ENCODE measurements around the gene CCDC12. TPM values are rescaled to one million over a fixed set of nuclear protein-coding genes. Genes with fewer than 3 reads are reported as not detected.

The CCDC12 gene
- total and polyA plus RNA-seq, 3 experiments from 2014 or later = 56.4 to 114 (median 59.8) TPM

DNA sequence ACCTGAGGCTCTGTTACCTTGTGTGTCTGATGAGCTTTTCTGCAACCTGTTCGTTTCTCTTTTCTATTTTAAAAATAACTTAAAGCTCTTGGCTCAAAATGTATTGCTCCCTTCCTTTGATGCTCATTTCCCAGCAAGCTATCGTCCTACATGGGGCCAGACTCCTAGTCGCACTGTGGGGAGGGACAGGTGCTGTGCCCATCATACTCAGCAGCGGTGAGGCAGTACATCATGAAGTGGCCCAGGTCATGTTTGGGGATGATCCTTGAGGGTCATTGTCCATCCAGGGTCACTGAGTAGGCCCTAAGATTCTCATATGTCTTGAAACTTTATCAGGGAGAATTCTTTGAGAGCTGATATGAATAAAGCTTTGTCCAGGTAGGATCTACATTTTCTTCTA is 57.9 kb downstream of the CCDC12 start:
- Mint-ChIP-seq H3K4me3 (no peak overlapping the region), H3K36me3 (peaks cover 22 to 70% (median 26%) of the 10 kb centered on the region in 3 donors), H3K4me1 (peaks cover 17 to 28% (median 23%) of the 10 kb centered on the region in 3 donors), H3K27me3 (no peaks in the 10 kb centered on the region), H3K9me3 (peaks cover 0 to 4% (median 0%) of the 10 kb centered on the region in 5 donors), H3K27ac (peak overlapping the region in 3 of 8 donors; percentile 19 to 60 (median 58))
- Histone ChIP-seq H3K4me1 (ENCODE audit: insufficient read depth, low read length) (no peaks in the 10 kb centered on the region), H3K4me3 (ENCODE audit: low read length) (no peak overlapping the region), H3K9me3 (ENCODE audit: low read length) (no peaks in the 10 kb centered on the region), H3K36me3 (ENCODE audit: insufficient read depth, low read length) (peaks cover 52% of the 10 kb centered on the region), H3K27ac (ENCODE audit: low read depth, low read length) (no peak overlapping the region), H3K27me3 (ENCODE audit: insufficient read depth, low read length, poor library complexity, severe bottlenecking) (no peaks in the 10 kb centered on the region)
- DNase-seq = peak in 1 of 5 donors; percentile 14
- ChIA-PET CTCF (interaction anchor here (2.0 to 2.6 kb wide), 2 partner anchors 9 to 15 kb away, joined by 5 to 17 read pairs; no protein-coding TSS in a partner anchor), POLR2A (interaction anchor here (1.1 kb wide), 1 partner anchor 61 kb away, joined by 3 read pairs; the partner anchor contains the start of gene NBEAL2)

DNA sequence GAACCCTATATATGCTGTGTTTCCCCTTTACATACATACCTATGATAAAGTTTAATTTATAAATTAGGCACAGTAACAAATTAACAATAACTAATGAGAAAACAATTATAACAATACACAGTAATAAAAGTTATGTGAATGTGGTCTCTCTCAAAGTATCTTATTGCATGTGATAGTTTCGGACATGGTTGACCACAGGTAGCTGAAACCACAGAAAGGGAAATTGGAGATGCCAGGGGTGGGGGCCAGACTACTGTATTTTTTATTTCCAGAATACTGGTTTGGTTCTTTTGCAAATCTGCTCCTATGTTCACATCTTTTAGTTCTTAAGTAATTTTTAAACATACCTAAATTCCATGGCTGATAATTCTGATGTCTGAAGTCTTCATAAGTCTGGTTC is 58.3 kb downstream of the CCDC12 start:
- Mint-ChIP-seq H3K36me3 (peaks cover 19 to 66% (median 26%) of the 10 kb centered on the region in 3 donors), H3K27me3 (no peaks in the 10 kb centered on the region), H3K4me3 (no peak overlapping the region), H3K9me3 (peaks cover 0 to 4% (median 0%) of the 10 kb centered on the region in 5 donors), H3K27ac (no peak overlapping the region), H3K4me1 (peaks cover 17 to 28% (median 28%) of the 10 kb centered on the region in 3 donors)
- Histone ChIP-seq H3K9me3 (ENCODE audit: low read length) (no peaks in the 10 kb centered on the region), H3K36me3 (ENCODE audit: insufficient read depth, low read length) (peaks cover 48% of the 10 kb centered on the region), H3K4me1 (ENCODE audit: insufficient read depth, low read length) (no peaks in the 10 kb centered on the region), H3K27ac (ENCODE audit: low read depth, low read length) (no peak overlapping the region), H3K4me3 (ENCODE audit: low read length) (no peak overlapping the region), H3K27me3 (ENCODE audit: insufficient read depth, low read length, poor library complexity, severe bottlenecking) (no peaks in the 10 kb centered on the region)
- DNase-seq = no peak
- CTCF ChIA-PET = interaction anchor here (2.6 kb wide), 1 partner anchor 9 kb away, joined by 17 read pairs; no protein-coding TSS in a partner anchor
- POLR2A ChIA-PET = no interaction called here

DNA sequence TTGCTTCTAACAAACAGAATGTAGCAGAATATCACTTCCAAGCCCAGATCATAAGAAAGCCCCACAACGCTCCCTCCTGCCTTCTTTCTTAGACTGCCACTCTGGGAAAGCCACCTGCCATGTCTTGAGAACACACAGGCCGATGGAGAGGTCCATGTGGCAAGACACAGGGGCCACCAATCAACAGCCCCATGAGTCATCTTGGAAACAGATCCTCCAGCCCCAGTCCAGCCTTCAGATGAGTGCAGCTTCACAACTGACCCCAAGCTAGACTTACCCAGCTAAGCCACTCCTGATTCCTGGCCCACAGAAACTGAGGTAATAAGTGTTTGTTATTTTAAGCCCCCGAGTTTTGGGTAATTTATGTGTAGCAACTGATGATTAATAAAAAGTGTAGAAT is 59.3 kb downstream of the CCDC12 start:
- H3K4me1 Mint-ChIP-seq = peaks cover 21 to 31% (median 27%) of the 10 kb centered on the region in 3 donors
- H3K36me3 Mint-ChIP-seq = peaks cover 18 to 56% (median 26%) of the 10 kb centered on the region in 3 donors
- ChIA-PET POLR2A (no interaction called here), CTCF (no interaction called here)
- H3K4me3 Mint-ChIP-seq = no peak overlapping the region
- Histone ChIP-seq H3K36me3 (ENCODE audit: insufficient read depth, low read length) (peaks cover 39% of the 10 kb centered on the region), H3K27me3 (ENCODE audit: insufficient read depth, low read length, poor library complexity, severe bottlenecking) (no peaks in the 10 kb centered on the region), H3K27ac (ENCODE audit: low read depth, low read length) (no peak overlapping the region), H3K4me3 (ENCODE audit: low read length) (no peak overlapping the region), H3K9me3 (ENCODE audit: low read length) (no peaks in the 10 kb centered on the region), H3K4me1 (ENCODE audit: insufficient read depth, low read length) (no peaks in the 10 kb centered on the region)
- H3K27me3 Mint-ChIP-seq = no peaks in the 10 kb centered on the region
- H3K9me3 Mint-ChIP-seq = peaks cover 0 to 4% (median 0%) of the 10 kb centered on the region in 5 donors
- H3K27ac Mint-ChIP-seq = peak overlapping the region in 1 of 8 donors; percentile 3
- no peak for DNase-seq

DNA sequence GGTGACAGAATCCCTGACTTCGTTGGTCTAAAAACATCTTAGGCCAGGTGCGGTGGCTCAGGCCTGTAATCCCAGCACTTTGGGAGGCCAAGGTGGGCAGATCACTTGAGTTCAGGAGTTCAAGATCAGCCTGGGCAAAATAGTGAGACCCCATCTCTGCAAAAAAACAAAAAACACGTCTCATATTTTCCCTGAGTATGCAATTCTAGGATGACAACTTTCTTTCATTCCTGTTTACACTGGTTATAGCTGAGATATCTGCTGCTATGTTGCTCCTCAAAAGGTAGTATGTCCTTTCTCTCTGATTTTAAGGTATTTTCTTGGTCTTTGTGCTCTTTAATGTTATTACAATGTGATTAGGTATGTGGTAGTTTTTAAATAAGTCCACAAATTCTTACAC is 59.7 kb downstream of the CCDC12 start:
- CTCF ChIA-PET = no interaction called here

DNA sequence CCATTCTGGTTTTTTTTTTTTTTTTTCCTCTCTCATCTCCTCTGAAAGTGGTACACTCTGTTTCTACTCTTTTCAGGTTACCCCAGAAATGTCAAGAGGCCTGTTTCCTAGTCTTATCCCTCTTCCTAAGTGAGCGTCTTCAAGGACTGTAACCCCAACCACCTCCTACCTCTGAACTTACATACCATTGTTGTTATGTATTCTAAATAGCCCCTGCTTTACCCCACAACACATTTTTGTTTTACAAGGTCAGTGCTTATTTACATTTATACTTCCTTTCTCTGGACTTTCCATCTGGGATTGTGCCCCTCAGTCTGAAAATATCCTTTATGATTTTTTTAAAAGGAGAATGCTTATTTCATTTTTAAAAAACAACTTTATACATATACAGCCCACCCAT is 60.3 kb downstream of the CCDC12 start:
- H3K9me3 Mint-ChIP-seq = peaks cover 0 to 4% (median 0%) of the 10 kb centered on the region in 5 donors
- H3K4me3 ChIP-seq (ENCODE audit: low read length) = no peak overlapping the region
- POLR2A ChIA-PET = no interaction called here
- CTCF ChIA-PET = no interaction called here
- no peak overlapping the region for H3K27ac ChIP-seq (ENCODE audit: low read depth, low read length)
- H3K27me3 ChIP-seq (ENCODE audit: insufficient read depth, low read length, poor library complexity, severe bottlenecking) = no peaks in the 10 kb centered on the region
- H3K4me3 Mint-ChIP-seq = no peak overlapping the region
- peaks cover 29% of the 10 kb centered on the region for H3K36me3 ChIP-seq (ENCODE audit: insufficient read depth, low read length)
- peak overlapping the region in 7 of 8 donors; percentile 1 to 62 (median 30) for H3K27ac Mint-ChIP-seq
- H3K27me3 Mint-ChIP-seq = no peaks in the 10 kb centered on the region
- peaks cover 22 to 31% (median 27%) of the 10 kb centered on the region in 3 donors for H3K4me1 Mint-ChIP-seq
- DNase-seq = no peak
- H3K9me3 ChIP-seq (ENCODE audit: low read length) = no peaks in the 10 kb centered on the region
- peaks cover 18 to 46% (median 23%) of the 10 kb centered on the region in 3 donors for H3K36me3 Mint-ChIP-seq
- no peaks in the 10 kb centered on the region for H3K4me1 ChIP-seq (ENCODE audit: insufficient read depth, low read length)

More for the DNA sequence above, 59.7 kb downstream of the CCDC12 start:
- Mint-ChIP-seq H3K4me1 (peaks cover 21 to 31% (median 27%) of the 10 kb centered on the region in 3 donors), H3K9me3 (peaks cover 0 to 4% (median 0%) of the 10 kb centered on the region in 5 donors), H3K27me3 (no peaks in the 10 kb centered on the region), H3K27ac (peak overlapping the region in 2 of 8 donors; percentile 3 to 25), H3K4me3 (no peak overlapping the region), H3K36me3 (peaks cover 18 to 52% (median 24%) of the 10 kb centered on the region in 3 donors)
- Histone ChIP-seq H3K27me3 (ENCODE audit: insufficient read depth, low read length, poor library complexity, severe bottlenecking) (no peaks in the 10 kb centered on the region), H3K9me3 (ENCODE audit: low read length) (no peaks in the 10 kb centered on the region), H3K36me3 (ENCODE audit: insufficient read depth, low read length) (peaks cover 34% of the 10 kb centered on the region), H3K27ac (ENCODE audit: low read depth, low read length) (no peak overlapping the region), H3K4me3 (ENCODE audit: low read length) (no peak overlapping the region), H3K4me1 (ENCODE audit: insufficient read depth, low read length) (no peaks in the 10 kb centered on the region)
- DNase-seq = peak in 1 of 5 donors; percentile 3
- POLR2A ChIA-PET = no interaction called here

DNA sequence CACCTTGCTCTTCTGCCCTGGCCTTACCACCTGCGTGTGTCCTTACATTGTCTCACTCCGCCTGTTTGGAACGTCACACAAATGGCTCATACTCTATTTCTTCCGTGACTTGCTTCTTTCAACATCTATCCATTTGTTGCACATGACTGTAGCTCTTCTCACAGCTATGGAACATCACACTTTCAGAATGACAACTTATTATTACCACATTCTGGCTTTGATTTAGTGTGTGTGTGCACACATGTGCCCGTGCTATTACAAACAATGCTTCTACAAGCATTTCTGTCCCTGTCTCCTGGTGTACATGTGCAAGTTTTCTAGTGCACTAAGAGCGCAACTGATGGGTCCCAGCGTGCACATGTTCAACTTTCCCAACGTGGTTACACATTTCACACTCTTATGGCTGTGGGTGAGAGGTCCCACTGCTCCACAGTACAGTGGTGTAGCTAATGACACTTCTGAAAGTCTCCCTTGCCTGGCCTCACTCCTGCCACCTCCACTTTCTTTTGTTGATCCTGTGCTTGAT is 61.2 kb downstream of the CCDC12 start:
- peak in 1 of 5 donors; percentile 32 for DNase-seq
- Histone ChIP-seq H3K27me3 (ENCODE audit: insufficient read depth, low read length, poor library complexity, severe bottlenecking) (no peaks in the 10 kb centered on the region), H3K9me3 (ENCODE audit: low read length) (no peaks in the 10 kb centered on the region), H3K36me3 (ENCODE audit: insufficient read depth, low read length) (peaks cover 20% of the 10 kb centered on the region), H3K4me1 (ENCODE audit: insufficient read depth, low read length) (no peaks in the 10 kb centered on the region), H3K4me3 (ENCODE audit: low read length) (no peak overlapping the region), H3K27ac (ENCODE audit: low read depth, low read length) (no peak overlapping the region)
- peaks cover 0 to 4% (median 0%) of the 10 kb centered on the region in 5 donors for H3K9me3 Mint-ChIP-seq
- H3K36me3 Mint-ChIP-seq = peaks cover 18 to 38% (median 23%) of the 10 kb centered on the region in 3 donors
- peak overlapping the region in 6 of 8 donors; percentile 0 to 89 (median 9) for H3K27ac Mint-ChIP-seq
- H3K4me3 Mint-ChIP-seq = no peak overlapping the region
- peaks cover 23 to 31% (median 27%) of the 10 kb centered on the region in 3 donors for H3K4me1 Mint-ChIP-seq
- no peaks in the 10 kb centered on the region for H3K27me3 Mint-ChIP-seq
- POLR2A ChIA-PET = no interaction called here
- CTCF ChIA-PET = interaction anchor here (0.7 kb wide), 1 partner anchor 717 kb away, joined by 3 read pairs; no protein-coding TSS in a partner anchor

DNA sequence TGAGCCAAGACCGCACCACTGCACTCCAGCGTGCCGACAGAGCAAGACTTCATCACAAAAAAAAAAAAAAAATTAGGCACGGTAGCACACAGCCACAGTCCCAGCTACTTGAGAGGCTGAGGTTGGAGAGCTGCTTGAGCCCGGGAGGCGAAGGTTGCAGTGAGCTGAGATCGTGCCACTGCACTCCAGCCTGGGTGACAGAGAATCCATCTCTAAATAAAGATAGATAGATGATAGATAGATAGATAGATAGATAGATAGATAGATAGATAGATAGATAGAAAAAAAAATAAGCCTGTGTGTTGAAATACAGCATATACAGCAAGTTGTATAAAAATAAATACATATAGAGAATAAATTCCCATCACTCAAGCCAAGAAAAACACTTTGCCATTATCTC is 61.7 kb downstream of the CCDC12 start:
- peak in 1 of 5 donors; percentile 6 for DNase-seq
- Mint-ChIP-seq H3K27ac (peak overlapping the region in 4 of 8 donors; percentile 0 to 89 (median 4)), H3K27me3 (no peaks in the 10 kb centered on the region), H3K36me3 (peaks cover 14 to 33% (median 18%) of the 10 kb centered on the region in 3 donors), H3K4me1 (peaks cover 23 to 31% (median 27%) of the 10 kb centered on the region in 3 donors), H3K9me3 (peaks cover 0 to 4% (median 0%) of the 10 kb centered on the region in 5 donors), H3K4me3 (no peak overlapping the region)
- ChIA-PET POLR2A (interaction anchor here (0.6 kb wide), 1 partner anchor 84 kb away, joined by 3 read pairs; no protein-coding TSS in a partner anchor), CTCF (interaction anchor here (0.7 kb wide), 2 partner anchors 27 to 718 kb away, joined by 3 read pairs; no protein-coding TSS in a partner anchor)
- Histone ChIP-seq H3K9me3 (ENCODE audit: low read length) (no peaks in the 10 kb centered on the region), H3K36me3 (ENCODE audit: insufficient read depth, low read length) (peaks cover 15% of the 10 kb centered on the region), H3K27me3 (ENCODE audit: insufficient read depth, low read length, poor library complexity, severe bottlenecking) (no peaks in the 10 kb centered on the region), H3K4me3 (ENCODE audit: low read length) (no peak overlapping the region), H3K27ac (ENCODE audit: low read depth, low read length) (no peak overlapping the region), H3K4me1 (ENCODE audit: insufficient read depth, low read length) (no peaks in the 10 kb centered on the region)

DNA sequence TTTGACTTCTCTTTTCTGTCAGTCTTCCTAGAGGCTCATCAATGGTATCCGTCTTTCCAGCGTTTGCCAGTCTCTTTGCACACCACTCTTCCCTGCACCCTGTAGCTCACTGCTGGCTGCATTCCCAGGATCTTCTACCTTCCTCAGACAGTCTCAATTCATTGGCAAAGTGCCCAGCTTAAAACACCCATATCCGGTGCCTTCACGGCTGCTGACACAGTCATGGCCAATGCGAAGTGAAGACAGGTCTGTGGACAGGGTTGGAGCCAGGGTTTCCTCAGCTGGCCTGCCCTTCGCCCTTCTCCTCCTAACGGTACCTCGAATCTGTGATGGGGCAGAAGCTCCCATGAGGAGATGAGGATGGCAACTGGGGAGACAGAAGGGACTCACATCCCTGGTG is 62.9 kb downstream of the CCDC12 start:
- POLR2A ChIA-PET = no interaction called here
- peaks cover 29 to 37% (median 34%) of the 10 kb centered on the region in 3 donors for H3K4me1 Mint-ChIP-seq
- CTCF ChIA-PET = interaction anchor here (1.0 to 2.3 kb wide), 3 partner anchors 9 to 355 kb away, joined by 3 to 13 read pairs (median 3); no protein-coding TSS in a partner anchor

More for the DNA sequence above, 62.9 kb downstream of the CCDC12 start:
- Mint-ChIP-seq H3K4me3 (no peak overlapping the region), H3K9me3 (peaks cover 0 to 3% (median 0%) of the 10 kb centered on the region in 5 donors), H3K36me3 (peaks cover 11 to 22% (median 13%) of the 10 kb centered on the region in 3 donors), H3K27ac (peak overlapping the region in 3 of 8 donors; percentile 0 to 42 (median 12)), H3K27me3 (peaks cover 0 to 2% of the 10 kb centered on the region in 2 donors)
- peak in 1 of 5 donors; percentile 42 for DNase-seq
- peaks cover 6% of the 10 kb centered on the region for H3K4me1 ChIP-seq (ENCODE audit: insufficient read depth, low read length)
- no peak overlapping the region for H3K4me3 ChIP-seq (ENCODE audit: low read length)
- H3K36me3 ChIP-seq (ENCODE audit: insufficient read depth, low read length) = peaks cover 4% of the 10 kb centered on the region
- no peaks in the 10 kb centered on the region for H3K27me3 ChIP-seq (ENCODE audit: insufficient read depth, low read length, poor library complexity, severe bottlenecking)
- H3K9me3 ChIP-seq (ENCODE audit: low read length) = no peaks in the 10 kb centered on the region
- no peak overlapping the region for H3K27ac ChIP-seq (ENCODE audit: low read depth, low read length)

Data from CD8-positive, alpha-beta memory T cell (primary cell).